Right hindlimb (tissue), 1 donor: ENCODE measurements around the gene ADAM11.

Experiments
- DNase-seq: peaks from one replicate; pipeline ENCODE4 v3.0.0-alpha.2; 2018

The ADAM11 gene

GRCh38 chr17:44776628-44777393 is 18.0 kb downstream of the ADAM11 start:
- DNase-seq = no peak

- no peak for DNase-seq
Observed at GRCh38 chr17:44777394-44778348, 18.9 kb downstream of the ADAM11 start.

GRCh38 chr17:44778656-44779210 is 19.9 kb downstream of the ADAM11 start:
- DNase-seq = no peak

DNA sequence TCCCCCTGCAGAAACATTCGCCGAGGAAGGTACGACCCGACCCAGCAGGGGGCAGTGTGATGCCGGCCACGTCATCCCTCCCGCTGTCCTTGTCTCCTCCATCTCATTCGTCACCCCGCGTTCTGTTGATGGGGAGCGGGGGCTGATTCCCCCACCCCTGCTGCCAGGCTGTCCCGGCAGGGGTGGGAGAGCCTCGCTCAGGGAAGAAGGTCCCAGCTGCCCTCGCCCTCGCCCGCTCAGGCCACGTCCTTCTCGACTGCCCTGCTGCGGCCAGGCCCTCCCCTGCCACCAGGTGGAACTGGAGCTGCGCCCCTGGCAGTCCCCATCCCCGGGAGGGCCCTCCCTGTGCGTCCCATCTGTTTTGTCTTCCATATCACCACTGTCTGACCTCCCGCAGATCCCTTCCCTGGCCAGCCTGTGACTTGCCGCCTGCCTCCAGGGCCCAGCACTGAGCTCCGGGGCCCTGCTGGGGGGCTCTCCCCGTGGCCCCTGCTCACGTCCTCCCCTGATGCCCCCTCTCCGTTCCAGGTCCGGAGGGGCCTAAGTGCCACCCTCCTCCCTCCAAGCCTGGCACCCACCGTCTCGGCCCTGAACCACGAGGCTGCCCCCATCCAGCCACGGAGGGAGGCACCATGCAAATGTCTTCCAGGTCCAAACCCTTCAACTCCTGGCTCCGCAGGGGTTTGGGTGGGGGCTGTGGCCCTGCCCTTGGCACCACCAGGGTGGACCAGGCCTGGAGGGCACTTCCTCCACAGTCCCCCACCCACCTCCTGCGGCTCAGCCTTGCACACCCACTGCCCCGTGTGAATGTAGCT is 20.6 kb downstream of the ADAM11 start:
- DNase-seq = peak; percentile 88

GRCh38 chr17:44780161-44780560 is 21.4 kb downstream of the ADAM11 start:
- DNase-seq = no peak

DNA sequence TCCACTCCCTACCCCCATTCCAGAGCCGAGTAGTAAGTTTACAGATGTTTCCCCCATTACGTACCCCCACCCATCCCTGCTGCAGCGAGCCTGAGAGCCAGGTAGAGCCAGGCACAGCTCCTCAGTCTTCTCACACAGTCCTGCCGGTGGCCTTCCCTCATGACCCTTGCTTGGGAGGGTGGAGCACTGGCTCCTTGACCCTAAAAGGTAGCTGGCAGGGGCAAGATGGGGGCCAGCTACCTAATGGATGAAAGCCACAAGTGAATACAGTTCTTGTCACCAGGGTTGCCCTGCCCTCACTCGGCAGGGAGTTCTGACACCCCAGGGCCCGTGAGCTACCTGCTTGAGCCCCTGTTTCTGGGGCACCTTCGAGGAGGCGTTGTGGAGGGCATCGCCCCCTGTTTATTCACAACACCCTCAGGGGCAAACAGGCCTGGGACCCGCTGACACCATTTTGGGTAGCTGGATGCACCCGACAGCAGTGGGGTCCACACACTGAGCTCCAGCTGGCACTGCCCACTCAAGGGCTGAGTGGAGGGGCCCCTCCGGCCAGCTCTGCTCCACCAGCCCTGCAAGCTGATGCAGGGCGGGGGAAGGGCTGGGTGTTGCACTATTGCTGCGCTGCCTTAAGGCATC is 22.2 kb downstream of the ADAM11 start:
- DNase-seq = no peak

DNA sequence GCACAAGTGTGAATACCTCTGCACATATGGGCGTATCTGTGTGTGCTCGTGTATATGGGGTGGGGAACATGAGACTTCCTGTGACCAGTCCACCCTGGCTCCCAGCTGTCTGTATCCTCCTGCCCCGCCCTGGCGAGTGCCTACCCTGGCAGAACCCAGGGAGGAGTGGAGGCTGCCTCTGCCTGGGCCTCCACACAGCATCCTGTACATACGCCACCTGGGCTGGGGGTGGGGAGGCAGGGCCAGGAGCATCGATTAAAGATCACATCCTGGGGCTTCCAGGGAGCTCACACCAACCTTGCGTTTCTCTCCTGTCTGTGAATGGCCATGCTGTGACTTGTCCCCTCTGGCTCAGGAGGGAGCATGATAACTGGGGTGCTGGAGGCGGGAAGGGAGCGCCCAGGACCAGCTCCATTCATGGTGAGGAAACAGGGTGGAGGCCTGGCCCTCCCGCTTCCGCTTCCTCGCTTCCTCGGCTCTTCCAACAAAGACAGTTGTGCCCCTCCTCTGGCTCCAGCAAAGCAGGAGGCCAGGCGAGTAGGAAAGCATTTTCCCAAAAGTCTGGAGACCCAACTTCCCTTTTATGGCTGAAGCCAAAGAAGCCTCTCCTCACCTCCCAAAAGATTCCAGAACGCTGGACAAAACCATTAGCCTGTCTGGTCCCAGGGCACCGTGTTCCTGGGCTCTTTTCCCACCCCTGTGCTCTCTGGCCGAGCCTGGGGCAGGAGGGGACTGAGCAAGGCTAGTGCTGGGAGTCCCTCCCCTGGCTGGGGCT is 22.9 kb downstream of the ADAM11 start:
- DNase-seq = peak; percentile 86

GRCh38 chr17:44782326-44782850 is 23.6 kb downstream of the ADAM11 start:
- DNase-seq = no peak

DNA sequence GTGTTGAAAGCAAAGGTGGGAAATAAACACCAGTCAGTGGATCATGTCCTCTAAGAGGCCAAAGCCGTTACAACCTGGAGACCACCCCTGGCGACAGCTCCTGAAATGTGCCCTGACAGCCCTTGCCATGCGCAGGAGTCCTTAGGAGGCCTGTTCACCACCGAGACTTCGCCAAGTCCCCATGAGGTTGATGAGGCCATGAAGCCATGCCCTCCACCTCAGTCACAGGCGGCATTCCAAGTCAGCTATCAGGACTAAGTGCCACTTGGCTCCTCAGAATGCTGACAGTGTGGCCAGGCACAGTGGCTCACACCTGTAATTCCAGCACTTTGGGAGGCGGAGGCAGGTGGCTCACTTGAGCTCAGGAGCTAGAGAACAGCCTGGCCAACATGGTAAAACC is 27.1 kb downstream of the ADAM11 start:
- DNase-seq = no peak

DNA sequence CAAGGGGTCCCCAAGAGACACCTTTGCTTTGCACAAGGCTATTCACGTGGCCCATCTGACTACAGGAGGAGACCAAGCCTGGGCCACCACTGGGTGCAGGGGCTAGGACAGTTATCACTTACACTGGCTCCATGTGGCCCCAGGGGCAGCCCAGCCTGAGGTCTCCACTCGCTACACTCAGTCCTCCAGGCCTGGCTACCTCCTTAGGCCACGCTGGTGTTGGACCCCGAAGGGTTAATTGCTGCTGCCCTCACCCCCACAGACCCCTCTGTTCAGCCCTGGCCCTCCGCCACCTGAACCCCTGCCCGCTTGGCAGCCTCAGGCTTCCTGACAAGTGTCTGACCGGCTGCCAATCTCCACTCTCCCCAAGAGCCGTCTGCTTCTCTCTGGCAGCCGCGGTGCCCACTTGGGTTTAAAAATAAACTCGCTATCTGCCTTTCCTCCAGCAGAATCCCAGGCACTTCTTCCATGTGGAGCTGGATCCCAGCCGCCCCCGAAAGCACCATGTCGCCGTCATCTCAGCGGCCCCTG is 27.8 kb downstream of the ADAM11 start:
- DNase-seq = no peak

DNA sequence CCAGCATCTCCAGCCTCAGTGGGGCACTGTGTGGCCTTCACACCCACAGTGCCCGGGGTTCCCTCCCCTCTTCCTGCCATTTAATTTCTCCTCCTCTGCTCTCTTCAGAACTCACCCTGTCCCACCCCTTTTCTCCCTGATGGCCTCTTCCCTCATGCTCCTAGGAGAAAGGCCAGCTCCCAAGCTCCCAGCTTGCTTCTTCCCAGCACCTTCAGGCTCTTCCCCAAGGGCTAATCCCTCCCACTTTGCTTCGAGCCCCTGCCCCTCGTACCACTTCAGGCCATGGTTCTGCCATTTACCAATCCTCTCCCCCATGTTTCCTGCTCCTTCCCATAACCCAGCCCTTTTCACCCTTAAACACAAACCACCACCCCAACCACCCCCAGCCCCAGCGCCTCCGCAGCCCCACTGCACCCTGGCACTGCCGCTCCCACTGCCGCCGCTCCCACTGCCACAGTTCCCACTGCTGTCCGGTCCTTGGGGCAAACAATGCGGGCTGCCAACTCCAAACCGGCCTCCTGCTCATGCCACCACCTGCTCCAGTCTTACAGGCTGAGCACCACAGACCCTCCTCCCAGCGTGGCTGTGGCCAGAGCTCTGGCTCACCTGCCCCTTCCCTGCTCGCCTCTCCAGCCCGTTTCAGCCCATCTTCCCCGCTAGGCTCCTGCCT is 28.6 kb downstream of the ADAM11 start:
- DNase-seq = no peak

DNA sequence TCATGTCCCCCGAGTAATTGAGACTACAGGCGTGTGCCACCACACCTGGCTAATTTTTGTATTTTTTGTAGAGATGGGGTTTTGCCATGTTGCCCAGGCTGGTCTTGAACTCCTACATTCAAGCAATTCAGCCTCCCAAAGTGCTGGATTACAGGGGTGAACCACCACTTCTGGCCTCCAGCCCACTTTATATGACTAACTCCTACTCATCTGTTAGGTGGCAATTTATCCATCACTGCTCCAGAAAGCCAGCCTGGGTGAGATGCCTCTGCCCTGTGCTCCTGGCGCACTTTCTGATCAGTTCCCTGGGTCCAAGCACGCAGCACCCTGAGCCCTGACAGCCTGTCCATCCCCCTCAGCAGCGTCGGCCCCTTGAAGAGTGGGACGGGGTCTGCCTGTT is 29.4 kb downstream of the ADAM11 start:
- DNase-seq = no peak

GRCh38 chr17:44792276-44792675 is 33.5 kb downstream of the ADAM11 start:
- no peak for DNase-seq

GRCh38 chr17:44793885-44794842 is 35.4 kb downstream of the ADAM11 start:
- DNase-seq = peak; percentile 64

GRCh38 chr17:44794851-44795413 is 36.1 kb downstream of the ADAM11 start:
- DNase-seq = no peak

- no peak for DNase-seq
Observed at GRCh38 chr17:44795421-44795820, 36.6 kb downstream of the ADAM11 start.

GRCh38 chr17:44795928-44796327 is 37.1 kb downstream of the ADAM11 start:
- no peak for DNase-seq

GRCh38 chr17:44796731-44797130 is 37.9 kb downstream of the ADAM11 start:
- DNase-seq = no peak

DNA sequence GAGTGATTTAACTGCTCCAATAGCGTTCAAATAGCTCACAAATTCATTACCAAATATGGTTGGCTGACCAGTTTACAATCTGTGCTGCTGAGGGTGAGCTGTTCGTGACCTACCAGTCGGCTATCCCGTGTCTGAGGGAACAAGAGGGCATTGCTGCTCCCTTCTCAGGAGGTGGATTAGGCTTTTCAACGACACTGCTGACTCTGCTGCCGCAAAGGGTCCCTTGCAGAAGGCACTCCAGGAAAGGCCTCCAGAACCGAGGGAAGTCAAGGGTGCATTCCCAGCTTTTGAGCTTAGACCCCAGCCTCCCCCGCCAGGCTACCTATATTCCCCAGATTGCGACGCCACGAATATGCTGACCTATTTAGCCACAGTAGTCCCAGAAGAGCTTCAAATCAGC is 39.0 kb downstream of the ADAM11 start:
- no peak for DNase-seq
